Measurements from ENCODE around the gene AGFG2. TPM values are rescaled to one million over a fixed set of nuclear protein-coding genes. Genes with fewer than 3 reads are reported as not detected.

The AGFG2 gene
- total and polyA plus RNA-seq, 2 of the 13 experiments (the other 11 are each of a cell fraction or from before 2014, with no cell fraction given) = 125 to 132 TPM

DNA sequence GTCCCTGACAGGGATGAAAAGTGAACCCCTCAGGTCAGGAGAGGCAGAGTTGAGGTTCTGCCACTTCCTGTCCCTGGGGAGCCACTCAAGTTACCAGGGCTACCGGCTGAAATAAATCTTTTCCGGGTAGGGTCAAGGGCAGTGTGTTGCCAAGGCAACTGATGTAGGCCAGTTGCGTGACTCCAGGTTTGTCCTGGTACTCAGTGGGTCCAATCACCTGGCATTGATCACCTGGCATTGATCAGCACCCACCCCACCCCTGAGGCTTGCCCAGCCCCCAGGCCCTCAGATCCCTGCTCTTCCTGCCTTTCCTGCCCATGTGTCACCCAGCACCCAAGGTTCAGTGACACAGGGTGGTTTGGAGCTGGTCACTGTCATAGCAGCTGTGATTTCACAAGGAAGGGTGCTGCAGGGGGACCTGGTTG lies 28.8 kb downstream of the AGFG2 start (continued):
- TF ChIP-seq PAWR (CRISPR knock-in tag; IDR thresholded peaks at IDR 0.05; ENCODE audit: borderline replicate concordance) = no peak
- TF ChIP-seq FOXM1 (CRISPR knock-in tag; IDR thresholded peaks at IDR 0.05) = no peak
- peak; percentile 7; the same call in 1 of the 2 replicates for TF ChIP-seq TBX2 (CRISPR knock-in tag; IDR thresholded peaks at IDR 0.05; ENCODE audit: borderline replicate concordance)
- TF ChIP-seq POGZ (CRISPR knock-in tag; IDR thresholded peaks at IDR 0.05) = no peak
- TF ChIP-seq, protein P1, sequence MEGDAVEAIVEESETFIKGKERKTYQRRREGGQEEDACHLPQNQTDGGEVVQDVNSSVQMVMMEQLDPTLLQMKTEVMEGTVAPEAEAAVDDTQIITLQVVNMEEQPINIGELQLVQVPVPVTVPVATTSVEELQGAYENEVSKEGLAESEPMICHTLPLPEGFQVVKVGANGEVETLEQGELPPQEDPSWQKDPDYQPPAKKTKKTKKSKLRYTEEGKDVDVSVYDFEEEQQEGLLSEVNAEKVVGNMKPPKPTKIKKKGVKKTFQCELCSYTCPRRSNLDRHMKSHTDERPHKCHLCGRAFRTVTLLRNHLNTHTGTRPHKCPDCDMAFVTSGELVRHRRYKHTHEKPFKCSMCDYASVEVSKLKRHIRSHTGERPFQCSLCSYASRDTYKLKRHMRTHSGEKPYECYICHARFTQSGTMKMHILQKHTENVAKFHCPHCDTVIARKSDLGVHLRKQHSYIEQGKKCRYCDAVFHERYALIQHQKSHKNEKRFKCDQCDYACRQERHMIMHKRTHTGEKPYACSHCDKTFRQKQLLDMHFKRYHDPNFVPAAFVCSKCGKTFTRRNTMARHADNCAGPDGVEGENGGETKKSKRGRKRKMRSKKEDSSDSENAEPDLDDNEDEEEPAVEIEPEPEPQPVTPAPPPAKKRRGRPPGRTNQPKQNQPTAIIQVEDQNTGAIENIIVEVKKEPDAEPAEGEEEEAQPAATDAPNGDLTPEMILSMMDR (CRISPR knock-in tag; IDR thresholded peaks at IDR 0.05) = no peak
- TF ChIP-seq HNRNPH1 (optimal IDR thresholded peaks at IDR 0.05; ENCODE audit: low read depth, low read length) = no peak
- no peak for TF ChIP-seq NCOA5 (CRISPR knock-in tag; IDR thresholded peaks at IDR 0.05)
- TF ChIP-seq ZNF660 (CRISPR knock-in tag; IDR thresholded peaks at IDR 0.05; ENCODE audit: borderline replicate concordance, low read depth) = no peak
- peak; percentile 7; the same call in 1 of the 2 replicates for TF ChIP-seq ZBTB7B (CRISPR knock-in tag; IDR thresholded peaks at IDR 0.05)
- TF ChIP-seq POLR2G (IDR thresholded peaks at IDR 0.05; ENCODE audit: low read depth, low read length) = peak; percentile 13
- TF ChIP-seq, protein P2, sequence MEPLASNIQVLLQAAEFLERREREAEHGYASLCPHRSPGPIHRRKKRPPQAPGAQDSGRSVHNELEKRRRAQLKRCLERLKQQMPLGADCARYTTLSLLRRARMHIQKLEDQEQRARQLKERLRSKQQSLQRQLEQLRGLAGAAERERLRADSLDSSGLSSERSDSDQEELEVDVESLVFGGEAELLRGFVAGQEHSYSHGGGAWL (CRISPR knock-in tag; IDR thresholded peaks at IDR 0.05) = no peak
- no peak for TF ChIP-seq STAT6 (CRISPR knock-in tag; IDR thresholded peaks at IDR 0.05; ENCODE audit: borderline replicate concordance)
- no peak for TF ChIP-seq TEAD2 (CRISPR knock-in tag; IDR thresholded peaks at IDR 0.05)
- TF ChIP-seq ZNF556 (CRISPR knock-in tag; IDR thresholded peaks at IDR 0.05; ENCODE audit: borderline replicate concordance) = no peak; the same call in 1 of the 2 replicates
- TF ChIP-seq ISL2 (CRISPR knock-in tag; IDR thresholded peaks at IDR 0.05) = no peak
- no peak for TF ChIP-seq ZNF83 (CRISPR knock-in tag; IDR thresholded peaks at IDR 0.05; ENCODE audit: borderline replicate concordance)
- TF ChIP-seq SNAPC2 (CRISPR knock-in tag; IDR thresholded peaks at IDR 0.05) = no peak
- no peak for TF ChIP-seq ZNF30 (CRISPR knock-in tag; IDR thresholded peaks at IDR 0.05)
- no peak for TF ChIP-seq AGO1 (IDR thresholded peaks at IDR 0.05; ENCODE audit: low read depth, low read length, poor library complexity, severe bottlenecking)
- TF ChIP-seq SALL2 (CRISPR knock-in tag; IDR thresholded peaks at IDR 0.05) = no peak; the same call in 1 of the 2 replicates
- no peak for TF ChIP-seq ZNF547 (CRISPR knock-in tag; IDR thresholded peaks at IDR 0.05)
- TF ChIP-seq PLSCR1 (CRISPR knock-in tag; IDR thresholded peaks at IDR 0.05; ENCODE audit: borderline replicate concordance) = no peak
- peak; percentile 54; the same call in 1 of the 2 replicates for TF ChIP-seq PPARG (CRISPR knock-in tag; conservative IDR thresholded peaks at IDR 0.05)
- no peak for TF ChIP-seq ZNF790 (CRISPR knock-in tag; IDR thresholded peaks at IDR 0.05; ENCODE audit: borderline replicate concordance)
- no peak for TF ChIP-seq ZFYVE20 (CRISPR knock-in tag; IDR thresholded peaks at IDR 0.05; ENCODE audit: borderline replicate concordance, low read depth)
- no peak for TF ChIP-seq ZNF329 (CRISPR knock-in tag; IDR thresholded peaks at IDR 0.05; ENCODE audit: low read depth)
- TF ChIP-seq FOXJ3 (CRISPR knock-in tag; IDR thresholded peaks at IDR 0.05; ENCODE audit: borderline replicate concordance) = no peak; the same call in 1 of the 2 replicates
